Fibroblast of skin of back (primary cell): ENCODE measurements around the gene TIGD1. TPM values are rescaled to one million over a fixed set of nuclear protein-coding genes. Genes with fewer than 3 reads are reported as not detected.

ENCODE experiments used
- DNase-seq: peaks from one replicate; pipeline ENCODE4 v3.0.0-alpha.2; 2013
- polyA plus RNA-seq, 2 experiments: library from polyadenylated mRNA; unstranded; fragments of 120-200 nt; gene quantifications; one replicate each; pipeline ENCODE4 v1.2.1, GENCODE V29; 2013; ENCODE audit not compliant: insufficient read length in 2 of 2

The TIGD1 gene
- 2.9 TPM for polyA plus RNA-seq (2013, experiment 1 of 2; ENCODE audit: insufficient read length)
- polyA plus RNA-seq (2013, experiment 2 of 2; ENCODE audit: insufficient read length), result 1.9 TPM

- DNase-seq, result peak; percentile 94
Observed at GRCh38 chr2:232550354-232551249, at the start of gene TIGD1, which contains the start of gene EIF4E2. TSS of gene TIGD1 (minus strand) at chr2:232550557. CDS start at chr2:232549882, 675 bp downstream. TSS of gene EIF4E2 (plus strand) at chr2:232550689. CDS start at chr2:232550725, 36 bp downstream.

GRCh38 chr2:232598293-232598692, 47.9 kb upstream of the TIGD1 start:
- DNase-seq, result no peak

GRCh38 chr2:232597362-232598079, 47.2 kb upstream of the TIGD1 start:
- no peak for DNase-seq

- DNase-seq, result no peak
Observed at GRCh38 chr2:232593982-232594381, 43.6 kb upstream of the TIGD1 start.

GRCh38 chr2:232592772-232593395, 42.5 kb upstream of the TIGD1 start:
- DNase-seq, result peak; percentile 32

- DNase-seq, result peak; percentile 37
Observed at GRCh38 chr2:232588680-232589585, 38.6 kb upstream of the TIGD1 start.

- no peak for DNase-seq
Observed at GRCh38 chr2:232588031-232588430, 37.7 kb upstream of the TIGD1 start.

- DNase-seq, result no peak
Observed at GRCh38 chr2:232587512-232587911, 37.2 kb upstream of the TIGD1 start.

GRCh38 chr2:232586943-232587505, 36.7 kb upstream of the TIGD1 start:
- DNase-seq, result no peak

- no peak for DNase-seq
Observed at GRCh38 chr2:232584238-232584637, 33.9 kb upstream of the TIGD1 start.

- DNase-seq, result no peak
Observed at GRCh38 chr2:232581725-232582124, 31.4 kb upstream of the TIGD1 start.

GRCh38 chr2:232580648-232580981, 30.3 kb upstream of the TIGD1 start:
- DNase-seq, result no peak

- no peak for DNase-seq
Observed at GRCh38 chr2:232578626-232579025, 28.3 kb upstream of the TIGD1 start.

GRCh38 chr2:232577841-232578240, 27.5 kb upstream of the TIGD1 start:
- DNase-seq, result no peak

GRCh38 chr2:232576995-232577394, 26.6 kb upstream of the TIGD1 start:
- peak; percentile 11 for DNase-seq

GRCh38 chr2:232575404-232575746, 25.0 kb upstream of the TIGD1 start:
- no peak for DNase-seq

GRCh38 chr2:232574674-232575403, 24.5 kb upstream of the TIGD1 start:
- DNase-seq, result no peak

- no peak for DNase-seq
Observed at GRCh38 chr2:232573771-232574435, 23.5 kb upstream of the TIGD1 start.

- DNase-seq, result no peak
Observed at GRCh38 chr2:232573042-232573441, 22.7 kb upstream of the TIGD1 start.

- DNase-seq, result no peak
Observed at GRCh38 chr2:232571026-232571474, 20.7 kb upstream of the TIGD1 start.
